SK-N-SH (cell line): Measurements from ENCODE around the gene PARP2. TPM values are rescaled to one million over a fixed set of nuclear protein-coding genes. Genes with fewer than 3 reads are reported as not detected.

Source experiments
- polyA plus RNA-seq, 3 experiments: library from polyadenylated mRNA; depleted of rRNA; stranded (reverse); fragments of >200 nt; gene quantifications; 2 replicates each; pipeline ENCODE4 v1.2.3, GENCODE V29; 2012
- small RNA-seq, 7 experiments: library from RNA; depleted of rRNA; stranded (forward); fragments of <200 nt; gene quantifications; one replicate each; pipeline ENCODE3, GENCODE V24; 2012

The PARP2 gene
- polyA plus RNA-seq, 1 of the 3 experiments (the other 2 are of a cell fraction), result 23.3 TPM

Small RNAs within 50 kb of the gene (small RNA-seq; reads per million reads assigned to genes)
- 0 to 1.8 (median 0.86) reads per million in 7 experiments for gene SNORA79B
- 3.1 to 288 (median 5.4) reads per million in 7 experiments for gene SNORD126

Other genes starting within 250 kb of the PARP2 start
- not detected in 2 replicates for gene OR4K17, start 232.9 kb upstream of the PARP2 start, polyA plus RNA-seq (2012; rRNA removed)
- not detected in 2 replicates for gene OR4N5, start 204.8 kb upstream of the PARP2 start, polyA plus RNA-seq (2012; rRNA removed)
- not detected in 2 replicates for gene OR11G2, start 152.7 kb upstream of the PARP2 start, polyA plus RNA-seq (2012; rRNA removed)
- not detected in 2 replicates for gene OR11H6, start 119.9 kb upstream of the PARP2 start, polyA plus RNA-seq (2012; rRNA removed)
- not detected in 2 replicates for gene OR11H7, start 114.7 kb upstream of the PARP2 start, polyA plus RNA-seq (2012; rRNA removed)
- not detected in 2 replicates for gene OR11H4, start 104.3 kb upstream of the PARP2 start, polyA plus RNA-seq (2012; rRNA removed)
- 14.6 and 15.7 TPM in 2 replicates for gene TTC5, start 37.7 kb upstream of the PARP2 start, polyA plus RNA-seq (2012; rRNA removed)
- 35.4 and 48.5 TPM in 2 replicates for gene CCNB1IP1, start 10.4 kb upstream of the PARP2 start, polyA plus RNA-seq (2012; rRNA removed)
- 12.1 and 13.3 TPM in 2 replicates for gene TEP1, start 69.9 kb downstream of the PARP2 start, polyA plus RNA-seq (2012; rRNA removed)
- gene KLHL33, start 92.5 kb downstream of the PARP2 start, polyA plus RNA-seq (2012; rRNA removed), result not detected in 2 replicates
- gene OSGEP, start 111.2 kb downstream of the PARP2 start, polyA plus RNA-seq (2012; rRNA removed), result 32.9 and 38.7 TPM in 2 replicates
- gene APEX1, start 111.6 kb downstream of the PARP2 start, polyA plus RNA-seq (2012; rRNA removed), result 279 and 291 TPM in 2 replicates
- 30.7 and 38.9 TPM in 2 replicates for gene PIP4P1, start 117.8 kb downstream of the PARP2 start, polyA plus RNA-seq (2012; rRNA removed)
- 29.8 and 38.2 TPM in 2 replicates for gene PNP, start 125.8 kb downstream of the PARP2 start, polyA plus RNA-seq (2012; rRNA removed)
- gene RNASE10, start 161.9 kb downstream of the PARP2 start, polyA plus RNA-seq (2012; rRNA removed), result not detected in 2 replicates
- not detected in 2 replicates for gene RNASE9, start 217.4 kb downstream of the PARP2 start, polyA plus RNA-seq (2012; rRNA removed)
- not detected in 2 replicates for gene RNASE11, start 244.4 kb downstream of the PARP2 start, polyA plus RNA-seq (2012; rRNA removed)
- gene RNASE12, start 247.7 kb downstream of the PARP2 start, polyA plus RNA-seq (2012; rRNA removed), result not detected in 2 replicates